Nephron progenitor cell (in vitro differentiated cells): ENCODE results near the gene TEX36.

Source experiments
- DNase-seq: peaks from one replicate; pipeline ENCODE4 v3.0.0; 2021
- H3K27ac Mint-ChIP-seq: 2 replicates; pipeline ENCODE4 v1.8.0; 2021; ENCODE audit warnings: mild to moderate bottlenecking, moderate library complexity, mixed read lengths
- H3K27me3 Mint-ChIP-seq: 2 replicates; pipeline ENCODE4 v1.8.0; 2021; ENCODE audit warnings: mild to moderate bottlenecking, low read depth, mixed read lengths; ENCODE audit not compliant: poor library complexity
- H3K36me3 Mint-ChIP-seq: 2 replicates; pipeline ENCODE4 v1.8.0; 2021; ENCODE audit warnings: low read depth, mixed read lengths
- H3K4me1 Mint-ChIP-seq: 2 replicates; pipeline ENCODE4 v1.8.0; 2021; ENCODE audit warnings: mixed read lengths
- H3K4me3 Mint-ChIP-seq: 2 replicates; pipeline ENCODE4 v1.8.0; 2021; ENCODE audit warnings: mild to moderate bottlenecking, moderate library complexity, mixed read lengths
- H3K9me3 Mint-ChIP-seq: 2 replicates; pipeline ENCODE4 v1.8.0; 2021; ENCODE audit warnings: mild to moderate bottlenecking, moderate library complexity, mixed read lengths
- CTCF ChIP-seq: fragments of 200-600 bp; sonication (generic); IDR thresholded peaks from 2 replicates; pipeline ENCODE4 v1.5.0; 2021; ENCODE audit warnings: antibody characterized with exemption

The TEX36 gene

GRCh38 chr10:125633517-125633999 is 49.4 kb downstream of the TEX36 start:
- no peak overlapping the region for H3K27ac Mint-ChIP-seq
- no peaks in the 10 kb centered on the region for H3K36me3 Mint-ChIP-seq
- no peak overlapping the region for H3K4me3 Mint-ChIP-seq
- no peak for TF ChIP-seq CTCF
- no peaks in the 10 kb centered on the region for H3K27me3 Mint-ChIP-seq
- H3K4me1 Mint-ChIP-seq, result peaks cover 51% of the 10 kb centered on the region
- no peak for DNase-seq
- no peaks in the 10 kb centered on the region for H3K9me3 Mint-ChIP-seq

- Mint-ChIP-seq H3K9me3 (no peaks in the 10 kb centered on the region), H3K4me3 (no peak overlapping the region), H3K36me3 (no peaks in the 10 kb centered on the region), H3K27me3 (no peaks in the 10 kb centered on the region), H3K4me1 (peaks cover 41% of the 10 kb centered on the region), H3K27ac (no peak overlapping the region)
- no peak for TF ChIP-seq CTCF
- DNase-seq, result no peak
Observed at GRCh38 chr10:125631806-125632205, 51.2 kb downstream of the TEX36 start.

- H3K36me3 Mint-ChIP-seq, result no peaks in the 10 kb centered on the region
- H3K27me3 Mint-ChIP-seq, result peaks cover 3% of the 10 kb centered on the region
- no peaks in the 10 kb centered on the region for H3K9me3 Mint-ChIP-seq
- no peak for DNase-seq
- TF ChIP-seq CTCF, result peak; percentile 53
- H3K4me3 Mint-ChIP-seq, result no peak overlapping the region
- no peak overlapping the region for H3K27ac Mint-ChIP-seq
- peaks cover 43% of the 10 kb centered on the region for H3K4me1 Mint-ChIP-seq
Observed at GRCh38 chr10:125629758-125630376, 53.1 kb downstream of the TEX36 start.

GRCh38 chr10:125628104-125629049 is 54.6 kb downstream of the TEX36 start:
- peaks cover 28% of the 10 kb centered on the region for H3K4me1 Mint-ChIP-seq
- H3K4me3 Mint-ChIP-seq, result no peak overlapping the region
- no peak for DNase-seq
- H3K9me3 Mint-ChIP-seq, result no peaks in the 10 kb centered on the region
- TF ChIP-seq CTCF, result no peak
- H3K27ac Mint-ChIP-seq, result no peak overlapping the region
- H3K36me3 Mint-ChIP-seq, result no peaks in the 10 kb centered on the region
- H3K27me3 Mint-ChIP-seq, result peaks cover 6% of the 10 kb centered on the region

- Mint-ChIP-seq H3K36me3 (no peaks in the 10 kb centered on the region), H3K27me3 (peaks cover 7% of the 10 kb centered on the region), H3K27ac (no peak overlapping the region), H3K4me3 (no peak overlapping the region), H3K4me1 (peaks cover 27% of the 10 kb centered on the region), H3K9me3 (no peaks in the 10 kb centered on the region)
- DNase-seq, result no peak
- TF ChIP-seq CTCF, result no peak
Observed at GRCh38 chr10:125627646-125628045, 55.3 kb downstream of the TEX36 start.
